Panc1 (cell line): ENCODE measurements around the gene FADD. TPM values are rescaled to one million over a fixed set of nuclear protein-coding genes. Genes with fewer than 3 reads are reported as not detected.

Experiments
- ATAC-seq: fragments of 200-7000 bp; cut with Tn5 transposase; 2 replicates; pipeline ENCODE4 v1.9.1; 2020; ENCODE audit warnings: mild to moderate bottlenecking, moderate library complexity
- BruUV-seq: library from RNA; stranded (reverse); fragments of 400-500 nt; replicated peaks from 2 replicates; lab custom pipeline; 2021; lab: Mats Ljungman, UMichigan
- CTCF ChIA-PET: fragments of 300-600 bp; sonication (Branson Sonifier 250); formaldehyde crosslinking; loops from one replicate; lab custom pipeline; 2022; ENCODE audit warnings: antibody characterized with exemption; lab: Charles Lee
- POLR2A ChIA-PET: fragments of 300-600 bp; sonication (Branson Sonifier 250); formaldehyde crosslinking; loops from one replicate; lab custom pipeline; 2022; ENCODE audit warnings: antibody characterized with exemption; lab: Charles Lee
- DNase-seq: peaks from one replicate; pipeline ENCODE4 v3.0.0-alpha.2; 2010; ENCODE audit warnings: low read depth, low spot score
- H3K27ac ChIP-seq: 2 replicates; pipeline ENCODE4 v1.5.1; 2011; ENCODE audit warnings: mild to moderate bottlenecking, low read length, inconsistent platforms
- H3K27me3 ChIP-seq: fragments of 200-500 bp; sonication (Bioruptor generic); 2 replicates; pipeline ENCODE4 v1.6.0; 2014; ENCODE audit warnings: low read length, inconsistent platforms; ENCODE audit not compliant: control insufficient read depth, insufficient read depth
- H3K36me3 ChIP-seq: fragments of 200-500 bp; sonication (Bioruptor generic); 2 replicates; pipeline ENCODE4 v1.5.1; 2014; ENCODE audit warnings: inconsistent platforms, mild to moderate bottlenecking, low read length, moderate library complexity; ENCODE audit not compliant: control insufficient read depth, insufficient read depth
- H3K4me1 ChIP-seq: 2 replicates; pipeline ENCODE4 v1.5.1; 2011; ENCODE audit warnings: inconsistent platforms, mild to moderate bottlenecking, low read length, moderate library complexity; ENCODE audit not compliant: control insufficient read depth, insufficient read depth
- H3K4me3 ChIP-seq, 2 experiments: 2 replicates each; pipeline ENCODE4 v1.5.1; 2011 to 2012; ENCODE audit warnings: low read depth in 2 of 2, low read length in 2 of 2, mild to moderate bottlenecking in 2 of 2, inconsistent platforms in 1 of 2, moderate library complexity in 1 of 2
- H3K9me3 ChIP-seq: fragments of 200-500 bp; sonication (Bioruptor generic); 2 replicates; pipeline ENCODE4 v1.5.1; 2014; ENCODE audit warnings: low read depth, mild to moderate bottlenecking, inconsistent platforms, low read length, moderate library complexity; ENCODE audit not compliant: control insufficient read depth, insufficient read depth
- POLR2AphosphoS5 ChIP-seq: IDR thresholded peaks from 2 replicates; pipeline ENCODE4 v1.6.1; 2012; ENCODE audit warnings: mild to moderate bottlenecking, low read depth, low read length, moderate library complexity
- SIN3A ChIP-seq: IDR thresholded peaks from 2 replicates; pipeline ENCODE4 v1.6.1; 2012; ENCODE audit warnings: low read depth, mild to moderate bottlenecking, low read length, moderate library complexity, borderline replicate concordance; ENCODE audit not compliant: insufficient read depth
- TCF7L2 ChIP-seq: IDR thresholded peaks from 2 replicates; pipeline ENCODE4 v1.6.1; 2011; ENCODE audit warnings: mild to moderate bottlenecking, low read depth, low read length, inconsistent platforms
- in situ Hi-C: cut with HindIII; loops from 2 replicates; pipeline ENCODE4 v1.10.0; 2016; ENCODE audit warnings: low sequenced_read_pairs, low pct_unique_long_range_greater_than_20kb
- intact Hi-C: fragments of 100-400 bp; cut with micrococcal nuclease; formaldehyde crosslinking; loops from one replicate; pipeline ENCODE4 v1.10.0; 2022; ENCODE audit not compliant: unreplicated experiment
- total RNA-seq: library from RNA; stranded (reverse); gene quantifications from one replicate; pipeline ENCODE4 v1.2.1, GENCODE V29; 2021; ENCODE audit not compliant: unreplicated experiment
- TF ChIP-seq, protein P1 (sequence below): fragments of 450-650 bp; IDR thresholded peaks from 2 replicates; pipeline ENCODE4 v1.5.1; 2017; ENCODE audit warnings: mild to moderate bottlenecking
- TF ChIP-seq, protein P2 (sequence below), 2 experiments: IDR thresholded peaks; 2 replicates each; pipeline ENCODE4 v1.6.1; 2011 to 2012; ENCODE audit warnings: low read depth in 2 of 2, control low read depth in 1 of 2, low read length in 1 of 2, mild to moderate bottlenecking in 1 of 2, moderate library complexity in 1 of 2; ENCODE audit not compliant: insufficient read depth in 1 of 2

The FADD gene
- total RNA-seq, 1 experiment from 2014 or later, result 47.3 TPM

DNA sequence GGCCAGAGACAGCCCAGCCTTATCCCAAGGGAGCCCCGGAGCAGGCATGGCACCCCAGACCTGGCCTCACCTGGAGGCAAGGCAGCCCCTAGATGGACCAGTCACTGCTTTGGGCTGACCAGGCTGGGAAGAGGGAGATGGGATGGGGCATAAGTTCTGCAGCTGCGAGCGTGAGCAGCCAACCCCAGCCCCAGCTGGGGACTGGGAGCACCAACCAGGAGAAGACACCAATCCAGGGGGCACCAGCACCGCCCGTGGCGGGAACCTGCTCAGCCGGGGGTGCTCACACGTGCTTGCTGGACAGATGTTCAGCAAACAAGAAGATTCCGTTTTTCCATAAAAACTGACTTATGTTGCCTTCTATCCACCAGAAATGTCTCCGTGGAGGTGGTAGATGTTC is 16.2 kb upstream of the FADD start:
- no peaks in the 10 kb centered on the region for H3K36me3 ChIP-seq
- in situ Hi-C loops, result loop anchor here (10.0 to 25.0 kb wide), 2 partner anchors 82 to 225 kb away; no protein-coding TSS in a partner anchor
- ATAC-seq (no peak), DNase-seq (no peak)
- TF ChIP-seq TCF7L2 (no peak), SIN3A (no peak), POLR2AphosphoS5 (no peak)
- TF ChIP-seq, protein P1, sequence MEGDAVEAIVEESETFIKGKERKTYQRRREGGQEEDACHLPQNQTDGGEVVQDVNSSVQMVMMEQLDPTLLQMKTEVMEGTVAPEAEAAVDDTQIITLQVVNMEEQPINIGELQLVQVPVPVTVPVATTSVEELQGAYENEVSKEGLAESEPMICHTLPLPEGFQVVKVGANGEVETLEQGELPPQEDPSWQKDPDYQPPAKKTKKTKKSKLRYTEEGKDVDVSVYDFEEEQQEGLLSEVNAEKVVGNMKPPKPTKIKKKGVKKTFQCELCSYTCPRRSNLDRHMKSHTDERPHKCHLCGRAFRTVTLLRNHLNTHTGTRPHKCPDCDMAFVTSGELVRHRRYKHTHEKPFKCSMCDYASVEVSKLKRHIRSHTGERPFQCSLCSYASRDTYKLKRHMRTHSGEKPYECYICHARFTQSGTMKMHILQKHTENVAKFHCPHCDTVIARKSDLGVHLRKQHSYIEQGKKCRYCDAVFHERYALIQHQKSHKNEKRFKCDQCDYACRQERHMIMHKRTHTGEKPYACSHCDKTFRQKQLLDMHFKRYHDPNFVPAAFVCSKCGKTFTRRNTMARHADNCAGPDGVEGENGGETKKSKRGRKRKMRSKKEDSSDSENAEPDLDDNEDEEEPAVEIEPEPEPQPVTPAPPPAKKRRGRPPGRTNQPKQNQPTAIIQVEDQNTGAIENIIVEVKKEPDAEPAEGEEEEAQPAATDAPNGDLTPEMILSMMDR, result no peak
- TF ChIP-seq, protein P2, sequence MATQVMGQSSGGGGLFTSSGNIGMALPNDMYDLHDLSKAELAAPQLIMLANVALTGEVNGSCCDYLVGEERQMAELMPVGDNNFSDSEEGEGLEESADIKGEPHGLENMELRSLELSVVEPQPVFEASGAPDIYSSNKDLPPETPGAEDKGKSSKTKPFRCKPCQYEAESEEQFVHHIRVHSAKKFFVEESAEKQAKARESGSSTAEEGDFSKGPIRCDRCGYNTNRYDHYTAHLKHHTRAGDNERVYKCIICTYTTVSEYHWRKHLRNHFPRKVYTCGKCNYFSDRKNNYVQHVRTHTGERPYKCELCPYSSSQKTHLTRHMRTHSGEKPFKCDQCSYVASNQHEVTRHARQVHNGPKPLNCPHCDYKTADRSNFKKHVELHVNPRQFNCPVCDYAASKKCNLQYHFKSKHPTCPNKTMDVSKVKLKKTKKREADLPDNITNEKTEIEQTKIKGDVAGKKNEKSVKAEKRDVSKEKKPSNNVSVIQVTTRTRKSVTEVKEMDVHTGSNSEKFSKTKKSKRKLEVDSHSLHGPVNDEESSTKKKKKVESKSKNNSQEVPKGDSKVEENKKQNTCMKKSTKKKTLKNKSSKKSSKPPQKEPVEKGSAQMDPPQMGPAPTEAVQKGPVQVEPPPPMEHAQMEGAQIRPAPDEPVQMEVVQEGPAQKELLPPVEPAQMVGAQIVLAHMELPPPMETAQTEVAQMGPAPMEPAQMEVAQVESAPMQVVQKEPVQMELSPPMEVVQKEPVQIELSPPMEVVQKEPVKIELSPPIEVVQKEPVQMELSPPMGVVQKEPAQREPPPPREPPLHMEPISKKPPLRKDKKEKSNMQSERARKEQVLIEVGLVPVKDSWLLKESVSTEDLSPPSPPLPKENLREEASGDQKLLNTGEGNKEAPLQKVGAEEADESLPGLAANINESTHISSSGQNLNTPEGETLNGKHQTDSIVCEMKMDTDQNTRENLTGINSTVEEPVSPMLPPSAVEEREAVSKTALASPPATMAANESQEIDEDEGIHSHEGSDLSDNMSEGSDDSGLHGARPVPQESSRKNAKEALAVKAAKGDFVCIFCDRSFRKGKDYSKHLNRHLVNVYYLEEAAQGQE (IDR thresholded peaks at IDR 0.05; ENCODE audit: insufficient read depth in 1 of 2, low read depth in 2 of 2, low read length in 1 of 2), result no peak
- no peak overlapping the region for H3K4me3 ChIP-seq
- intact Hi-C loops, result no loop called here
- no peaks in the 10 kb centered on the region for H3K4me1 ChIP-seq
- ChIA-PET CTCF (no interaction called here), POLR2A (no interaction called here)
- no peaks in the 10 kb centered on the region for H3K9me3 ChIP-seq
- H3K27ac ChIP-seq, result no peak overlapping the region
- H3K27me3 ChIP-seq, result no peaks in the 10 kb centered on the region
- no TSS peak for BruUV-seq

DNA sequence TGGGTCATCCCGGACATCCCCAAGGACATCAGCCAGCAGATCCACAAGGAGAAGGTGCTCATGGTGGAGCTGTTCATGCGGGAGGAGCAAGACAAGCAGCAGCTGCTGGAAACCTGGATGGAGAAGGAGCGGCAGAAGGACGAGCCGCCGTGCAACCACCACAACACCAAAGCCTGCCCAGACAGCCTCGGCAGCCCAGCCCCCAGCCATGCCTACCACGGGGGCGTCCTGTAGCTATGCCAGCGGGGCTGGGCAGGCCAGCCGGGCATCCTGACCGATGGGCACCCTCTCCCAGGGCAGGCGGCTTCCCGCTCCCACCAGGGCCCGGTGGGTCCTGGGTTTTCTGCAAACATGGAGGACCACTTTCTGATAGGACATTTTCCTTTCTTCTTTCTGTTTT is 15.3 kb upstream of the FADD start:
- in situ Hi-C loops (loop anchor here (10.0 to 25.0 kb wide), 2 partner anchors 83 to 225 kb away; no protein-coding TSS in a partner anchor), intact Hi-C loops (no loop called here)
- CTCF ChIA-PET, result interaction anchor here (0.7 kb wide), 1 partner anchor 261 kb away, joined by 3 read pairs; no protein-coding TSS in a partner anchor
- no peak overlapping the region for H3K27ac ChIP-seq
- H3K36me3 ChIP-seq, result no peaks in the 10 kb centered on the region
- DNase-seq (no peak), ATAC-seq (no peak)
- POLR2A ChIA-PET, result interaction anchor here (0.6 kb wide), 1 partner anchor 10 kb away, joined by 3 read pairs; no protein-coding TSS in a partner anchor
- BruUV-seq, result no TSS peak
- no peaks in the 10 kb centered on the region for H3K9me3 ChIP-seq
- no peak overlapping the region for H3K4me3 ChIP-seq
- no peaks in the 10 kb centered on the region for H3K4me1 ChIP-seq
- no peaks in the 10 kb centered on the region for H3K27me3 ChIP-seq
- TF ChIP-seq, protein P2 (IDR thresholded peaks at IDR 0.05; ENCODE audit: insufficient read depth in 1 of 2, low read depth in 2 of 2, low read length in 1 of 2), result no peak
- TF ChIP-seq, protein P1, result no peak
- no peak for TF ChIP-seq SIN3A
- no peak for TF ChIP-seq TCF7L2
- TF ChIP-seq POLR2AphosphoS5, result no peak
